Ovary (tissue), 9 donors: ENCODE data around the gene HOXD9. TPM values are rescaled to one million over a fixed set of nuclear protein-coding genes. Genes with fewer than 3 reads are reported as not detected.
A peak's percentile ranks its signal among the peaks of the same experiment; 100 is the strongest.

ENCODE experiments used
- DNase-seq, 5 donors: peaks; one replicate each; pipeline ENCODE4 v3.0.0-alpha.2; 2019 to 2020
- H3K27ac ChIP-seq, 2 donors: fragments of 200-600 bp; one replicate each; pipeline versions ENCODE4 v1.5.1 to v1.8.0; 2019 to 2022
- H3K27me3 ChIP-seq: fragments of 200-600 bp; one replicate; pipeline ENCODE4 v1.8.0; 2022
- H3K36me3 ChIP-seq: fragments of 200-600 bp; sonication (generic); one replicate; pipeline ENCODE4 v1.5.1; 2019
- H3K4me1 ChIP-seq: one replicate; pipeline ENCODE4 v1.8.1; 2013; ENCODE audit warnings: mild to moderate bottlenecking, moderate library complexity; ENCODE audit not compliant: insufficient read depth
- H3K4me3 ChIP-seq: fragments of 200-600 bp; sonication (generic); one replicate; pipeline ENCODE4 v1.5.1; 2017
- H3K9me3 ChIP-seq, 2 donors: fragments of 200-600 bp in 1 of 2; sonication (generic) in 1 of 2; one replicate each; pipeline versions ENCODE4 v1.5.1 to v1.8.1; 2013 to 2019; ENCODE audit warnings: mild to moderate bottlenecking in 1 of 2, moderate library complexity in 1 of 2
- EP300 ChIP-seq: sonication (generic); formaldehyde crosslinking; IDR thresholded peaks from one replicate; pipeline ENCODE4 v1.6.1; 2017; ENCODE audit warnings: antibody characterized with exemption
- POLR2A ChIP-seq: fragments of 450-650 bp; IDR thresholded peaks from one replicate; pipeline ENCODE4 v1.6.1; 2017; ENCODE audit warnings: antibody characterized with exemption, mild to moderate bottlenecking, moderate library complexity
- WGBS, 3 donors: extraction: QIAGEN DNeasy Blood & Tissue Kit in 1 of 3; methylation state at CpG; one replicate each; pipeline versions ENCODE4 v1.1.5 to v1.1.7; 2013 to 2017; 5-methylcytosine and 5-hydroxymethylcytosine counted together
- intact Hi-C, 4 donors: fragments of 100-400 bp; cut with DNase I; formaldehyde crosslinking; loops; one replicate each; pipeline versions ENCODE4 v1.11.0 to v1.15.1; 2022 to 2023
- polyA plus RNA-seq, 2 donors: library from polyadenylated mRNA; stranded (reverse); fragments of 200-250 nt in 1 of 2; fragments of 350-450 nt in 1 of 2; fragmentation: Illumina TruSeq in 1 of 2; extraction: RNeasy Lipid Tissue Mini Kit (QIAGEN cat#74804) in 1 of 2; gene quantifications; one replicate each; pipeline ENCODE4 v1.2.3, GENCODE V29; 2013 to 2014
- total RNA-seq, 7 donors: library from RNA; depleted of rRNA in 2 of 7; stranded (reverse); fragments of >200 nt in 2 of 7; fragmentation: NEBNext Ultra II Directional in 3 of 7; extraction: Animal tissue kit (Norgen Biotek cat#: 25700) in 3 of 7; gene quantifications; one replicate each; pipeline versions ENCODE4 v1.1.0 to v1.2.4, GENCODE V29; 2016 to 2023
- TF ChIP-seq, protein P1 (sequence below), 3 donors: fragments of 450-650 bp in 2 of 3; fragments of 200-600 bp in 1 of 3; IDR thresholded peaks; one replicate each; pipeline versions ENCODE4 v1.5.1 to v1.8.0; 2016 to 2022; ENCODE audit warnings: antibody characterized with exemption in 3 of 3, mild to moderate bottlenecking in 1 of 3
- donor health status: DM: no; HTN: no; CAD: no; lungs with moderate emphysema.
- donor health status: DM: no; HTN: no; CAD: no.
- donor health status: Bipolar disorder and iron deficiency.
- donor health status: DM: yes; HTN: yes; CAD: no.
- donor health status: DM: no; HTN: no; CAD: no.
- donor health status: DM: yes; HTN: yes; CAD: no.

HOXD9 gene
- total and polyA plus RNA-seq, 9 donors: 9.7 to 20.6 (median 12.8) TPM

DNA sequence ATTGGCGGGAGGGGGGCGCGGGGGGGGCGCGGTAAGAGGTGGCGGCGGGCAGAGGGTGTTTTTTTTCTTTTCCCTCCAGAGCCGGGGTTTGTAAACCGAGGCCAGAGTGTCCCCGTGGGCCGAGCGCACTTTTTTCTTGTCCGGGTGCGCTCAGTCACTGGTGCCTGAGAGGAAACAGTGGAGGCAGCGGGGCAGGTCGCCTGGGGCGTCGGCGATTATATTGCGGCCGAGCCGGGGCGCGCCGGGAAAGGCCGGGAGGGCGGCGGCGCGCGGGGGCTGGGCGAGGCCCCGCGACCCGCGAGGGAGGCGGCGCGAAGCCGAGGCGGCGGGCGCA is 7.3 kb downstream of the HOXD9 start:
- intact Hi-C loops: loop anchor here (2.0 to 10.0 kb wide), 7 partner anchors 423 to 1135 kb away; partner anchors contain the start of gene NFE2L2 (in 1 of the 4)
- Histone ChIP-seq H3K27me3 (no peaks in the 10 kb centered on the region), H3K9me3 (no peaks in the 10 kb centered on the region), H3K4me3 (peak overlapping the region; percentile 55), H3K36me3 (no peaks in the 10 kb centered on the region), H3K27ac (peak overlapping the region; percentile 94 to 99), H3K4me1 (peaks cover 13% of the 10 kb centered on the region)
- no peak for DNase-seq
- 0 to 2% (median 1%) methylated on average over 15 to 43 of the region's 43 CpGs for WGBS, 3 donors
- TF ChIP-seq, protein P1, sequence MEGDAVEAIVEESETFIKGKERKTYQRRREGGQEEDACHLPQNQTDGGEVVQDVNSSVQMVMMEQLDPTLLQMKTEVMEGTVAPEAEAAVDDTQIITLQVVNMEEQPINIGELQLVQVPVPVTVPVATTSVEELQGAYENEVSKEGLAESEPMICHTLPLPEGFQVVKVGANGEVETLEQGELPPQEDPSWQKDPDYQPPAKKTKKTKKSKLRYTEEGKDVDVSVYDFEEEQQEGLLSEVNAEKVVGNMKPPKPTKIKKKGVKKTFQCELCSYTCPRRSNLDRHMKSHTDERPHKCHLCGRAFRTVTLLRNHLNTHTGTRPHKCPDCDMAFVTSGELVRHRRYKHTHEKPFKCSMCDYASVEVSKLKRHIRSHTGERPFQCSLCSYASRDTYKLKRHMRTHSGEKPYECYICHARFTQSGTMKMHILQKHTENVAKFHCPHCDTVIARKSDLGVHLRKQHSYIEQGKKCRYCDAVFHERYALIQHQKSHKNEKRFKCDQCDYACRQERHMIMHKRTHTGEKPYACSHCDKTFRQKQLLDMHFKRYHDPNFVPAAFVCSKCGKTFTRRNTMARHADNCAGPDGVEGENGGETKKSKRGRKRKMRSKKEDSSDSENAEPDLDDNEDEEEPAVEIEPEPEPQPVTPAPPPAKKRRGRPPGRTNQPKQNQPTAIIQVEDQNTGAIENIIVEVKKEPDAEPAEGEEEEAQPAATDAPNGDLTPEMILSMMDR (IDR thresholded peaks at IDR 0.05): no peak
- no peak for TF ChIP-seq EP300
- TF ChIP-seq POLR2A: no peak

DNA sequence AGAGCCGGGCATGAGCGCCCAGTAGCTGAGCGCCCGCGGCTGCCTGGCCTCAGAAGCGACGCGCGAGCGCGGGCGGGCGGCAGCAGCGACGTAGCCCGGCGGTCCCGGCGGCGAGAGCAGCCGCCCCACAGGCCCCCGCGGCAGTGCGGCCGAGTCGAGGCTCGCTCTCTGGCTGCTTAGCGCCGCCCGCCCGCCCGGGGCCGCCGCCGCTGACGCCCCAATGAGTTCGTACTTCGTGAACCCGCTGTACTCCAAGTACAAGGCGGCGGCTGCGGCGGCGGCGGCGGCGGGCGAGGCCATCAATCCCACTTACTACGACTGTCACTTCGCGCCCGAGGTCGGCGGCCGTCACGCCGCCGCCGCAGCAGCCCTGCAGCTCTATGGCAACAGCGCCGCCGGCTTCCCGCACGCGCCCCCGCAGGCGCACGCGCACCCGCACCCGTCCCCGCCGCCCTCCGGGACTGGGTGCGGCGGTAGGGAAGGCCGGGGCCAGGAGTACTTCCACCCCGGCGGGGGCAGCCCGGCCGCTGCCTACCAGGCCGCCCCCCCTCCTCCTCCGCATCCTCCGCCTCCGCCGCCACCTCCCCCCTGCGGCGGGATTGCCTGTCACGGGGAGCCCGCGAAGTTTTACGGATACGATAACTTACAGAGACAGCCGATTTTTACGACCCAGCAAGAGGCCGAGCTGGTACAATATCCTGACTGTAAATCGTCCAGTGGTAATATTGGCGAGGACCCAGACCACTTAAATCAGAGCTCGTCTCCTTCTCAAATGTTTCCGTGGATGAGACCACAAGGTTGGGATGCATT is 7.8 kb downstream of the HOXD9 start:
- Histone ChIP-seq H3K4me3 (peak overlapping the region; percentile 55), H3K27ac (peak overlapping the region; percentile 94 to 99), H3K36me3 (no peaks in the 10 kb centered on the region), H3K9me3 (no peaks in the 10 kb centered on the region), H3K4me1 (peaks cover 17% of the 10 kb centered on the region), H3K27me3 (no peaks in the 10 kb centered on the region)
- TF ChIP-seq EP300 (no peak), POLR2A (peak; percentile 62)
- TF ChIP-seq, protein P1 (IDR thresholded peaks at IDR 0.05): peak in 1 of 3 donors; percentile 9
- intact Hi-C loops: loop anchor here in 1 of 4 donors (2.0 to 10.0 kb wide), 2 partner anchors 506 to 1134 kb away; partner anchors contain the start of gene NFE2L2
- peak; percentile 78 to 83 (median 81) for DNase-seq
- WGBS, 3 donors: 1% methylated on average over 48 to 100 of the region's 100 CpGs

DNA sequence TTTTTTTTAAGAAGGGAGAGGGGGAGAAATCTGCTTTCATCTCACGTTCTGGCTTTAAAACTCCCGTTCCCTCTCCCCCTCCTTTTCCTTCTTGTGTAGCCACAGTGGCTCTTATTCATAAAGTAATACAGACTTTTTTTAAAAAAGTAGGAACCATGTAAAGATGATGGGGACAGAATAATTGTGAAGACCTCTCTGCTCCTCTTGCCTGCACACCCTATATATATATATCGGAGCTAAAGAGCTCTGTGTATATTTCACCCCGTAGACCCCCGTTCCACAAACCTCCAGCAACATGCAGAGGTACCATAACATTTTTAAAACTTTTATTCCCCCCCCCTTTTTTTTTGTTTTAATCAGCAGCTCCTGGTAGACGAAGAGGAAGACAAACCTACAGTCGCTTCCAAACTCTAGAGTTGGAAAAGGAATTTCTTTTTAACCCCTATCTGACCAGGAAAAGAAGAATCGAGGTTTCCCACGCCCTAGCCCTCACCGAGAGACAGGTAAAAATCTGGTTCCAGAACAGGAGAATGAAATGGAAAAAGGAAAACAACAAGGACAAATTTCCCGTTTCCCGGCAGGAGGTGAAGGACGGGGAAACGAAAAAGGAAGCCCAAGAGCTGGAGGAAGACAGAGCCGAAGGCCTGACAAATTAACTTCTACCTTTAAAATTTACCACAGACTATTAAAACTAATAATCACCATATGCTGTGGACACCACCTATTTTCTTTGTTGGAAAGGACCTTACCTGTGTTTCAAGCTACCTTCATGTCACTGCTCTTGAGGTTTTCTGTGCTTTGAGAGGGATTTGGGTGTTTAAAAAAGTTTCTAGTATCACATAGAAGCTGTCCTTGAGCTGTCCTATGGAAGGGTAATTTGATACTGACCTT is 8.7 kb downstream of the HOXD9 start:
- peak overlapping the region; percentile 94 to 99 for H3K27ac ChIP-seq
- WGBS, 3 donors: 7 to 12% (median 8%) methylated on average over 15 of the region's 15 CpGs
- intact Hi-C loops: loop anchor here in 1 of 4 donors (2.0 to 10.0 kb wide), 2 partner anchors 506 to 1134 kb away; partner anchors contain the start of gene NFE2L2
- no peak for DNase-seq
- TF ChIP-seq, protein P1 (IDR thresholded peaks at IDR 0.05): no peak
- TF ChIP-seq EP300: no peak
- TF ChIP-seq POLR2A: no peak
- peaks cover 17% of the 10 kb centered on the region for H3K4me1 ChIP-seq
- no peaks in the 10 kb centered on the region for H3K9me3 ChIP-seq
- peak overlapping the region; percentile 55 for H3K4me3 ChIP-seq
- no peaks in the 10 kb centered on the region for H3K27me3 ChIP-seq
- H3K36me3 ChIP-seq: no peaks in the 10 kb centered on the region

DNA sequence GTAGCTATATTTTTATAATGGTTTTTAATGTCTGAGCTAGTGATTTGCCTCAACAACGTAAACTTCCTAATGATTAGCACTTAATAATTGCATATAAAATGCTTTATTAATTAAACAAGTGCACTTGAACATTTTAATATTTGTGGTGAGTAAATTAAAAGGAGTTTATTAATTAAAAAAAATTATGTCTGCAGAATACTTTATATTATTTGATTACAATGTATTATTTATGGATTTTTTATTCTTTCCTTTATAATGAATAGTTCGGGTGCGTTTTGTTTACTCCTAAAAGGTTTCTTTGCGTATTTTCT is 9.3 kb downstream of the HOXD9 start:
- Histone ChIP-seq H3K4me3 (peak overlapping the region; percentile 55), H3K36me3 (no peaks in the 10 kb centered on the region), H3K27ac (peak overlapping the region; percentile 10 to 99), H3K9me3 (no peaks in the 10 kb centered on the region), H3K27me3 (no peaks in the 10 kb centered on the region), H3K4me1 (peaks cover 17% of the 10 kb centered on the region)
- DNase-seq: no peak
- no peak for TF ChIP-seq POLR2A
- TF ChIP-seq, protein P1 (IDR thresholded peaks at IDR 0.05): no peak
- TF ChIP-seq EP300: no peak
- intact Hi-C loops: loop anchor here in 1 of 4 donors (2.0 to 10.0 kb wide), 2 partner anchors 505 to 1133 kb away; partner anchors contain the start of gene NFE2L2
- 9 to 22% (median 16%) methylated on average over 4 of the region's 4 CpGs for WGBS, 3 donors
